Activated T-cell treated with anti-CD3 and anti-CD28 coated beads, Interleukin-2, amount 50 U/mL, for 24 hours (primary cell): Measurements from ENCODE around the gene ARID2.

Source experiments
- DNase-seq: peaks from one replicate; pipeline ENCODE4 v3.0.0-alpha.2; 2020
- H3K27ac Mint-ChIP-seq: 2 replicates; pipeline ENCODE4 v1.8.0; 2020; ENCODE audit warnings: mild to moderate bottlenecking, mixed read lengths
- H3K27me3 Mint-ChIP-seq: 2 replicates; pipeline ENCODE4 v1.8.0; 2020; ENCODE audit warnings: mixed read lengths
- H3K36me3 Mint-ChIP-seq: 2 replicates; pipeline ENCODE4 v1.8.0; 2020; ENCODE audit warnings: low read depth, mixed read lengths
- H3K4me1 Mint-ChIP-seq: 2 replicates; pipeline ENCODE4 v1.8.0; 2020; ENCODE audit warnings: low read depth, mixed read lengths
- H3K4me3 Mint-ChIP-seq: 2 replicates; pipeline ENCODE4 v1.8.0; 2020; ENCODE audit warnings: mild to moderate bottlenecking, moderate library complexity, mixed read lengths
- H3K9me3 Mint-ChIP-seq: 2 replicates; pipeline ENCODE4 v1.8.0; 2020; ENCODE audit warnings: mixed read lengths

Gene ARID2

GRCh38 chr12:45886685-45887084 is 157.2 kb downstream of the ARID2 start:
- Mint-ChIP-seq H3K4me3 (no peak overlapping the region), H3K4me1 (peaks cover 10% of the 10 kb centered on the region), H3K27ac (no peak overlapping the region), H3K36me3 (peaks cover 61% of the 10 kb centered on the region), H3K27me3 (no peaks in the 10 kb centered on the region), H3K9me3 (peaks cover 14% of the 10 kb centered on the region)
- DNase-seq: no peak

DNA sequence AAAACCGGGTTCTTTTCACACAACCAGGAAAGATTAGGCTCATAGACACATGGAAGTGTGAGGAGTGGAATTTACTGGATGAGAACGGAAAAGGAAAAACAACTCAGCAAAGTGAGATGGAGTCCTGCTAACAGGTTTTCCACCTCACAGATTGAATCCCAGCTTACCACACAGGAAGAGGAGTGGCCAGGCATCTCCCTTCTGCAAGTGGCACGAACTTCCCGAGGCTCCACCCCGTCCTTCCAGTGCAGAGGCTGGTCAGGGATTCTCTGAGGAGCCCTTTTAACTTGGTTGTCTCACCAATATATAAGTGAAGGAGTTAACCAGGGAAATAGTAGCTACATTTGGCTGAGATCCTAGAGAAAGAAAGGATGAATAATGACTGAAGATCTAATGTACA is 158.0 kb downstream of the ARID2 start:
- Mint-ChIP-seq H3K36me3 (peaks cover 60% of the 10 kb centered on the region), H3K27me3 (no peaks in the 10 kb centered on the region), H3K4me1 (peaks cover 16% of the 10 kb centered on the region), H3K4me3 (no peak overlapping the region), H3K27ac (no peak overlapping the region), H3K9me3 (peaks cover 14% of the 10 kb centered on the region)
- no peak for DNase-seq

- peaks cover 8% of the 10 kb centered on the region for H3K9me3 Mint-ChIP-seq
- DNase-seq: no peak
- no peaks in the 10 kb centered on the region for H3K27me3 Mint-ChIP-seq
- peaks cover 27% of the 10 kb centered on the region for H3K4me1 Mint-ChIP-seq
- H3K27ac Mint-ChIP-seq: no peak overlapping the region
- H3K36me3 Mint-ChIP-seq: peaks cover 56% of the 10 kb centered on the region
- no peak overlapping the region for H3K4me3 Mint-ChIP-seq
These were observed 160.8 kb downstream of the ARID2 start for GRCh38 chr12:45890276-45890675.

GRCh38 chr12:45893240-45893639 is 163.7 kb downstream of the ARID2 start:
- no peak overlapping the region for H3K27ac Mint-ChIP-seq
- no peak for DNase-seq
- H3K4me1 Mint-ChIP-seq: peaks cover 27% of the 10 kb centered on the region
- no peak overlapping the region for H3K4me3 Mint-ChIP-seq
- H3K27me3 Mint-ChIP-seq: no peaks in the 10 kb centered on the region
- H3K36me3 Mint-ChIP-seq: peaks cover 66% of the 10 kb centered on the region
- H3K9me3 Mint-ChIP-seq: no peaks in the 10 kb centered on the region

- H3K4me3 Mint-ChIP-seq: no peak overlapping the region
- H3K9me3 Mint-ChIP-seq: no peaks in the 10 kb centered on the region
- peaks cover 26% of the 10 kb centered on the region for H3K4me1 Mint-ChIP-seq
- H3K36me3 Mint-ChIP-seq: peaks cover 79% of the 10 kb centered on the region
- no peak for DNase-seq
- no peak overlapping the region for H3K27ac Mint-ChIP-seq
- H3K27me3 Mint-ChIP-seq: no peaks in the 10 kb centered on the region
These were observed 166.5 kb downstream of the ARID2 start for GRCh38 chr12:45895961-45896360.

DNA sequence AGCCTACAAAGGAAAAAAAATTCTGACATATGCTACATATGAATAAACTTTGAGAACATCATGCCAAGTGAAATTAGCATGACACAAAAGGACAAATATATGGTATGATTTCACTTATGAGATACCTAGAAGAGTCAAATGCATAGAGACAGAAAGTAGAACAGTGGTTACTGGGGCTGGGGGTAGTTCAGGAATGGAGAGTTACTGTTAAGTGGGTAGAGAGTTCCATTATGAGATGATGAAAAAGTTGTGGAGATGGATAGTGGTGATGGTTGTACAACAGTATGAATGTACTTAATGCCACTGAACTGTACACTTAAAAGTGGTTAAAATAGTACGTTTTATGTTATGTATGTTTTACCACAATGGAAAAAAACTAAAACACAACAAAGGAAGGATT is 168.6 kb downstream of the ARID2 start:
- Mint-ChIP-seq H3K4me3 (no peak overlapping the region), H3K9me3 (no peaks in the 10 kb centered on the region), H3K4me1 (peaks cover 11% of the 10 kb centered on the region), H3K27ac (no peak overlapping the region), H3K27me3 (no peaks in the 10 kb centered on the region), H3K36me3 (peaks cover 68% of the 10 kb centered on the region)
- no peak for DNase-seq

DNA sequence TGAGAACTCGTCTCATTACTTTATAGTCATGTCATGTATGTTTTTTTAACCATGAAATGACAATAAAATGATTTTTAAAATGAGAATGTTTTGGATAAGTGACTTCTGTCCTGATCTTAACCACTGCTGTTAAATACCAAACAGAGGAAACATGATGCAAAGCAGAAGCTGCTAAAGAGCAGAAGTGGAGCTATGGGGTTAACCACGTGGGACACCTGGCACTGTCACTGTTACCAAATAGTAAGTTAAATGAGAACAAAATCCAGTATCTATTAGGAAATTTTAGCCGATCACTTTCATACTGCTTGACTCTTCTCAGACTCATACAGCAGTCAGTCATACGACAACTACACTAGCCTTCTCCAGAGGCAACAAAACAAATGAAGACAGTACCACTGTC is 178.4 kb downstream of the ARID2 start:
- no peaks in the 10 kb centered on the region for H3K9me3 Mint-ChIP-seq
- peaks cover 48% of the 10 kb centered on the region for H3K36me3 Mint-ChIP-seq
- no peaks in the 10 kb centered on the region for H3K4me1 Mint-ChIP-seq
- DNase-seq: no peak
- no peaks in the 10 kb centered on the region for H3K27me3 Mint-ChIP-seq
- H3K27ac Mint-ChIP-seq: no peak overlapping the region
- no peak overlapping the region for H3K4me3 Mint-ChIP-seq

GRCh38 chr12:45909041-45909713 is 179.7 kb downstream of the ARID2 start:
- Mint-ChIP-seq H3K27ac (no peak overlapping the region), H3K9me3 (no peaks in the 10 kb centered on the region), H3K4me1 (no peaks in the 10 kb centered on the region), H3K36me3 (peaks cover 38% of the 10 kb centered on the region), H3K27me3 (no peaks in the 10 kb centered on the region), H3K4me3 (no peak overlapping the region)
- DNase-seq: no peak

DNA sequence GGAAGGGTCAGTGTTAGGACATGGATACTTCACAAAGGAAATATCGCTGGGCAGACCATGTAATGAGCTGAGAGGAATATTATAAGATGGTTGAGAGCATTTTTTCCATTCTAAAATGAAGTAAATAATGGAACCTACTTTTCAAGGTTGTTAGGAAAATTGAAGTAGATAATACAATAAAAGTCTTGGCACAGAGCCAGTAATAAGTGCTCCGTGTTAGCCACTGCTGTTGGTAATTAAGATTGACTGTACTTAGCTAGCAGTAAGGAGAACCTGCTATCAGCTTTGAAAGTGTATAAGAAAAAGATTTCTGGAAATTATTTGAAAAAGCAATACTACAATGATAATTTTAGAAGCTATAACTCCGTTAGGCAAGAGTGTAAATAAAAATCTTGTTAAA is 183.3 kb downstream of the ARID2 start:
- peaks cover 25% of the 10 kb centered on the region for H3K36me3 Mint-ChIP-seq
- H3K4me3 Mint-ChIP-seq: no peak overlapping the region
- no peak overlapping the region for H3K27ac Mint-ChIP-seq
- DNase-seq: no peak
- H3K4me1 Mint-ChIP-seq: no peaks in the 10 kb centered on the region
- no peaks in the 10 kb centered on the region for H3K27me3 Mint-ChIP-seq
- no peaks in the 10 kb centered on the region for H3K9me3 Mint-ChIP-seq

- Mint-ChIP-seq H3K4me3 (no peak overlapping the region), H3K36me3 (peaks cover 26% of the 10 kb centered on the region), H3K4me1 (no peaks in the 10 kb centered on the region), H3K27me3 (no peaks in the 10 kb centered on the region), H3K9me3 (no peaks in the 10 kb centered on the region), H3K27ac (no peak overlapping the region)
- DNase-seq: no peak
These were observed 184.1 kb downstream of the ARID2 start for GRCh38 chr12:45913631-45914030.

DNA sequence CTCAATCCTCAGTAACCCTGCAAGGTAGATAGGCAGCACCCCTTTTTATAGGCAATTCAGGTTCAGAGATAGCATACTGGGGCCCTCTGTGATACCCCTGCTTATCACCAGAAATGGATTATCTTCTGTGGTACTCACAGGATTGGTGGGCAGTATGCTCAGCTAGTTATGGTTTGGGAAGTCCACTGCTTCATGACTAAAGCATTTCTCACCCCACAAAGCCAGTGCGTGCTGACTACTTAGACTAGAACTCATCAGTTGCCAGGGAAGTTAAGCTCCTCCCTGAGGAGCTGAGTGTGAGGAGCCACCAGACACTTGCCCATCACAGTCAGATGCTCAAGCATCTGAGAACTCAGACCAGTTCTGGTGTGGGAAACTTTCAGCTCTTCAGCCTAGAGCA is 184.6 kb downstream of the ARID2 start:
- Mint-ChIP-seq H3K9me3 (no peaks in the 10 kb centered on the region), H3K4me3 (no peak overlapping the region), H3K27me3 (no peaks in the 10 kb centered on the region), H3K4me1 (no peaks in the 10 kb centered on the region), H3K36me3 (peaks cover 24% of the 10 kb centered on the region), H3K27ac (peak overlapping the region; percentile 34)
- DNase-seq: no peak

DNA sequence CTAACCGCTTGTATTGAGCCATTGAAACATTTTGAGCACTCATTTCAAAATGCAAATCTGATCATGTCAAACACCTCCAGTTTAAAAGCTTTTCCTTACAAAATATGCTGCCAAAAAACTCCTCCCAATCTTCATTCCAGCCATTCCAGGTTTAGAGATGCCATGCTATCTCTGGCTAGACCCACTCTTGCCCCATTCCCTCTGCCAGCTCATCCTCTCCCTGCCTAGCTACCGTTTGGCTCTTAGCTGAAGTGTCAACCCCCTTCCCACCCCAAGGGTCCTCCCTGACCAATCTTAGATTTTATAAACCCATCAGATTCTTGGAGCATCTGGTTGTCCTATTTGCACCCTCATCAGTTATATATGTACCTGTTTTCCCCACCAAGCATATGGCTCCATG is 185.9 kb downstream of the ARID2 start:
- Mint-ChIP-seq H3K9me3 (no peaks in the 10 kb centered on the region), H3K27me3 (no peaks in the 10 kb centered on the region), H3K27ac (no peak overlapping the region), H3K4me1 (no peaks in the 10 kb centered on the region), H3K4me3 (no peak overlapping the region), H3K36me3 (peaks cover 30% of the 10 kb centered on the region)
- no peak for DNase-seq

DNA sequence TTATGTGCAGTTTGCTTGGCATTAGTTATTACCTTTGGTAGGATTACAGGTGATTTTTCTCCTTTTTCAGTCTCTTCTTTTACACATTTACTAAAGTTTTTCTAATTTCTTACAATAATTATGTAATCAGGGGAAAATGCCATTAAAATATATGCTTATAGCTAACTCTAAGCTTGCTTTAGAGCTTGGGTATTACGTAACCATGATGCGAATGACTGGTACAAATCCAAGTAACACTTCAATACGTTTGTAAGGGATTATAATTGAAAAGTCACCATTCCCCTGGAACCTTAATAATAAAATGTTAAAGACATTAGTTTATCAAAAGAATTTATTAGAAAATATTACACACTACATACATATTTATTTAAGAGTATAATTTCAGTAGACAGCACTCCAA is 189.3 kb downstream of the ARID2 start:
- H3K9me3 Mint-ChIP-seq: no peaks in the 10 kb centered on the region
- H3K27ac Mint-ChIP-seq: no peak overlapping the region
- no peak for DNase-seq
- no peaks in the 10 kb centered on the region for H3K27me3 Mint-ChIP-seq
- H3K36me3 Mint-ChIP-seq: peaks cover 59% of the 10 kb centered on the region
- no peak overlapping the region for H3K4me3 Mint-ChIP-seq
- no peaks in the 10 kb centered on the region for H3K4me1 Mint-ChIP-seq

- H3K27ac Mint-ChIP-seq: peak overlapping the region; percentile 51
- H3K9me3 Mint-ChIP-seq: no peaks in the 10 kb centered on the region
- DNase-seq: no peak
- no peaks in the 10 kb centered on the region for H3K27me3 Mint-ChIP-seq
- peaks cover 1% of the 10 kb centered on the region for H3K4me1 Mint-ChIP-seq
- H3K4me3 Mint-ChIP-seq: no peak overlapping the region
- H3K36me3 Mint-ChIP-seq: peaks cover 88% of the 10 kb centered on the region
These were observed 198.8 kb downstream of the ARID2 start for GRCh38 chr12:45928309-45928708.

- Mint-ChIP-seq H3K27me3 (no peaks in the 10 kb centered on the region), H3K4me1 (peaks cover 6% of the 10 kb centered on the region), H3K9me3 (no peaks in the 10 kb centered on the region), H3K27ac (no peak overlapping the region), H3K36me3 (peaks cover 86% of the 10 kb centered on the region), H3K4me3 (no peak overlapping the region)
- no peak for DNase-seq
These were observed 200.9 kb downstream of the ARID2 start for GRCh38 chr12:45930369-45930768.

DNA sequence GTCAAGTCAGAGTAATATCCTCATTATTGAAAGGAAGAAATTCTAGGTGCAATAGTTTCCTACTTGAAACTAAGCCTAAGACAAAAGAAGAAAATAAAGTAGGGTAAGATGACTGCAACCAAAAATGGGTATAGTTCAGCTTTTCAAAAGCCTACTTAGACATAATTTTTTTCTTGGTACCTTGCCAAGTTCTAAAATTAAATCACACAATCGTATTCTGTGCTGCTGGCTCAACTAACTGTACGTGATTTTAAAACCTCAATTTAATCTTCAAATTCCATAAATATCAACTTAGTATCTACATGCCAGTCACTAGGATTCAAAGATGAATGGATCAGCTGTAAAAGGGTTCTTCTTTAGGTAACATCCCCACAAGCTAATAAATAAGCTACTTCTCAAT is 204.0 kb downstream of the ARID2 start:
- Mint-ChIP-seq H3K4me1 (peaks cover 17% of the 10 kb centered on the region), H3K36me3 (peaks cover 74% of the 10 kb centered on the region), H3K9me3 (no peaks in the 10 kb centered on the region), H3K4me3 (no peak overlapping the region), H3K27ac (no peak overlapping the region), H3K27me3 (no peaks in the 10 kb centered on the region)
- DNase-seq: no peak
